Stimulated activated CD4-positive, alpha-beta T cell treated with anti-CD3 and anti-CD28 coated beads, Interleukin-4, amount 100 ng/mL, for 48 hours (primary cell): ENCODE data around the gene C5orf58.

Experiments
- DNase-seq, 2 donors: peaks; one replicate each; pipeline ENCODE4 v3.0.0-alpha.2; 2020; ENCODE audit warnings: low read depth in 2 of 2

The C5orf58 gene, protein sequence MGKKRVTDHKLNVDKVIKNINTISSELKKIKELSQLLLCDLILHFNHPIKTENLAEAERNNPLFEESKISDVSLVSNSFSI

DNA sequence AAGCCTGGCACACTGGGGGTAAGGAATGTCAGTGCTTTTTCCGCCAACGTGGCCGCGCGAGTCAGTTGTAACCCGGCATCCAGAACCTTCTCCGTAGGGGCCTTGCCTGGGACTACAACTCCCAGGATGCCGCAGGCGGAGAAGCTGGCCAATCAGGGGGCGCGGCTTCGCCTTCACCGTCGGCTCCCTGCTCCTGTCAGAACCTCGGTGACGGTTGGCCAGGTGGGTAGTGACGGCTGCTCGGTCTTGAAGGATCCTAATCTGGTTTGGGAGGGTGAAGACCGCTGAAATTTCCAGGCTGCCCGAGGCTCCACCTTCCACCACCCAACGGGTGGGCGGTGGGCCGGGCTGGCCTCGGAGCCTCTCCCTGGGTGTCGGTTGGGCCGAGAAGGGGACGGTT is at the start of gene C5orf58:
TSS of gene C5orf58 (plus strand) at position 200 of the 400 bp plus-strand sequence. CDS start 1,992 bp downstream, outside the sequence.
- no peak for DNase-seq

DNA sequence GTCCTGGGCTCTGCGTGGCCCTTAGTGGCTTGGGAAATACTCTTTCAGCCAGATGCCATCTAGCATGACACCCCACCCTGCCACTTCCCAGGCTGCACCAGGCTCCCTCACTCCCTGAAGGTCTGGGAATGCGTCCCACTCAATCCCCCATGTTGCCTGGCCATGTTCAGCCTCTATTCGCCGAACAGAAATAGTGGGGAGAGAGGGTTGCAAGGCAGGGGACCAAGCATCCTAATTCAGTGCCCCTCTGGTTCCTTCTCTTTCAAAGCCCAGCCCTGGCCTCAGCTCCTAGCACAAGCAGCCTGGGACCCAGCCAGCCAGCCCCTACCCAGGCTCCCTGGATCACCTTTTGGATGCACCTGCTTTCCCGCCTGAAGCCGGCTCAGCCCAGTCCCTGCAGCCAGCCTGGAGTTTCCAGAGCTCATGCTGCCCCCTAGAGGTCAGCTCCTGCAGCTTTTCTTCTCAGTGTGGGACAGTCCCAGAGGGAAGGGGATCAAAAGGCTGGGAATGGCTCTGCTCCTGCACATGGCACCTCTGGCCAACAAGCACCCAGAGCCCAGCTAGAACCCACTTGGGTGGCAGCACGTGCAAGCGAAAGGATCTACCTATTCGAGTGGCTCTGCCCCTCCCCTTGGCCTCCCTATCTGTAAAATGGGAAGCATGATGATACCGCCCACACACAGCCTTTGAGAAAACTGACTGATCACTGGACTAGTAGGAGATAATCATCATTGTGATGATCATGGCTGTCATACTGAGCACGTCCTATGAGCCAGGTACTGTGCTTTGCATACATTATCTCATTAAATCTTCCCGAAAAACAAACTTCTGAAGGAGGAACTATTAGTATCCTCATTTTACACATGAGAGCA is 48.7 kb upstream of the C5orf58 start:
- DNase-seq, result peak; percentile 40

DNA sequence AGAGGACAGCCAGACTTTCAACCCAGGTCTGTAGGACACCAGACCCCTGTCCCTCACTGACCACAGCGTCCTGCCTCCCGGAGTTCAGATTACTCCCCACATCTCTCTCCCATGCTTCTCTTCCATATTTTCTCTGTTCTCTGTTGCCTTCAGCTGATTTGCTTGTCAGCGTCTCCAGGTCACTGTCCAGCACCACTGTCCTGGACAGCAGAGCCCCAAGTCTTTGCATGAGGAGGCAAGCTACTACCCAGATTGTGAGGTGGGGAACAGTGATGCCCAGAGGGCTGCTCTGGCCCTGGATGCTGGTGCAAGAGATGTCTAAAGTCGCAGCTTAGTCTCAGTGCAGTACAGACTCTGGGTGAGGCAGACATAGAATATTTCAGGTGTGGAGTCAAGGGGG is 48.0 kb upstream of the C5orf58 start:
- DNase-seq, result no peak

DNA sequence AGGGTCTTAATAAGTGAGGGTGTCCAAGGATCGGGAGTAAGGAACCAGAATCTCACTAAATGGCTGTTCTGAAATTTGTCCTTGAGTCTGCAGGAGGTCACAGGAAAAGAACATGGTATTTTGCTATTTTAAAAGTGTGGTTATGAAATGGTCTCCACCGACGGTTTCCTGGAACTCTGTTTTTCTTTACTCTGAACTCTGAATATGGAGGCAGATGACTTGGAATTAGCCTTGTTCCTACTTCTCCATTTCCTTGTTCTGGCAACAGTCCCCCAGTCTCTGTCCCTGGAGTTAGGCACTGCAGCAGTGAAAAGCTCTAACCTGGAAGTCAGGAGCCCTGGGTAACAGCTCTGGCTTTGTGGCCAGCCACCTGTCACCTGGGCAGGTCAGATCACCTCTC is 46.6 kb upstream of the C5orf58 start:
- DNase-seq, result no peak

DNA sequence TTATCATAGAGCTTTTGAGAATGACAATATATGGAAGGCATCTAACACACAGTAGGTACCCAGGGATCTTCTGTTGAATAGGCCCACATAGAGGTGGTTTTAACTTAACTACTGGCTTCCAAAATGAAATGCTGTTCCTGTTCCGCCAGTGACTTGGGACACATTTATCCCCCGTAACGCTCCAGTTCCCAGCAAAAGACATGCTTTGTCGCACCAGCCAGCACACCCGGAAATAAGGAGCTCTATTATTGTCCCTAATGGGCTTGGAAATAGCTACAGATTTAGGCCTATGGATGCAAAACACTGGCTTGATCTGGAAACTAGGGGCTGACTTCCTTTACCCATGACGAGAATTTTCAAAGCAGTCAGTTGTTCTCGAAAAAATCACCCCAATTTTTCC is 45.9 kb upstream of the C5orf58 start:
- no peak for DNase-seq

DNA sequence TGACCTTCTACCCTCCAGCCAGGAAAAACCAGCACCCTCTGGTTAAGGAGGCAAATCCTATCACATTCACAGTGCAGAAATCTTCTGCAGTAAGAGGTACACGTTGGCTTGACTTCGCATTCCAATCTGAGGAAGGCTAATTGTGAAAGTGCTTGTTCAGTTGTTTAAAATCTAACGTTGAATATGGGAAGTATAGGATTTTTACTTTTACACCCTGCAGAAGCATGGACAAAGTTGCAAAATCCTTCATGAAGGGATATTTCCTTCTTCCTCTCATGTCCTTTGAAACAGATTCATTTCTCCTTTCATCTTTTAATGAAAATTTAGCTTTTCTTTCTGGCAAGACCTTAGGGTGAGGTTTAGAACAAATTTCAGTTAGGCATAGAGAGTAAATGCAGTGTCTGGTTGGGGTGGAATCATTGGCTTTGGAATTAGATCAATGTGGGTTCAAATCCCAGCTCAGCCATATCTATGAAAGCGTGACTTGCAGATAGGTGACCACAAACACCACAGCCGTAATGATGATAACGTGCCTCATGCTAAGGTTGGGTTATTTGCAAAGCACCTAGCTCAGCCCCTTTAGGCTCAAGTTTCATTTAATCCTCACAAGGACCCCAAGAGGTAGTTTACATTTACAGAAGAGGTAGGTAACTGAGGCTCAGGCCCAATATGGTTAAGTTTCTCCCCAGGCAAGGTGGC is 42.2 kb upstream of the C5orf58 start:
- DNase-seq, result no peak

DNA sequence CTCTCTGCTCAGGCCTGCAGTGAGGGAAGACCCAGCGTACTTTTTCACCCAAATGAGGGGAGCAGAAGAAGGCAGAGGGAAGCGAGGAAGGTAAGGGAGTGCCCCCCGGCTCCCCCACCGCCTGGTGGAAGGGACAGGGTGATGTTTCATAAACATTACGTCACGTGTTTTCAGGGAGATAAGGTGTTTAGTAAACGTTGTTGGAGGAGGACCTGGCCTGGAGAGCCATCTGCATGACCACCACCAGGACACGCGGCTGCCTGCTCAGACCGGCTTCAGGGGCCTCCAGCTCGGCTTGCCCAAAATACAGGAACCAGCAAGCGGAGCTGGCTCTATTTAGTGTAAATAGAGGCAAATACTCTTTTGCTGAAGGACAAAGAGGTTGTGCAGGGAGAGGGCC is 40.0 kb upstream of the C5orf58 start:
- no peak for DNase-seq

DNA sequence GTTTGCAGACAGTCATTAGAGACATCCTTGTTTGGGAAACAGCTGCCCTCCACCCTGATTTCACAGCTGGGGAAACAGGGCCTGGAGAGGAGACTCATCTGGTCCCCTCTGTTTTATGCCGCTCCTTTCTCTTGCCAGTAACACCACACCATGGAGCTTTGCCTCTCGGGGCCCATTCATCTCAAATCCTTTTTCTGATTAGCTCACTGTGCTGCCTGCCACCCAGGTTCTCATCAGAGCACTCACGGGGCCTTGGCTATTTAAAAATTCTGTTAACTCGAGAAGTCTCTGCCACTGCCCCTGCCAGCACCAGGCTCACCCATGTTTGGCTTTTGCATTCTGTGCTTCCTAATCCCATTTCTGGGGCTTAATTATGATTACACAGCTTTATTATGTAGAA is 36.8 kb upstream of the C5orf58 start:
- DNase-seq, result no peak

DNA sequence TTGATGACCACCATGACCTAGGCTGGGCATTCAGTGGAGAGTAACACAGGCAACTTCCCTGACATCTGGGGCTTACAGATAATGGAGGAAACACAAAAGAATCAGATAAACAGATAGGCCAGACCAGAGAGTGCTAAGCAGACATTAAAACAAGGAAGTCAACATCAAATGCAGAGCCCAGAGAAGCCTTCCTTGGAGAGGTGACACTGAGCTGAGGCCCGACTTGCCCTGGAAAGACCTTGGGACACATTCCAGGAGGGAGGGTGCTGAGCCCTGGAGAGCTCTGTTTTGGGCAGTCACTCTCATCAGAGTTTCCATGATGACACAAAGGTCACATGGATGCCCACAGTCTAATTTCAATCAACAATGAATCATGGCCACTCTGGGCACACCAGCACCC is 31.9 kb upstream of the C5orf58 start:
- DNase-seq, result no peak

DNA sequence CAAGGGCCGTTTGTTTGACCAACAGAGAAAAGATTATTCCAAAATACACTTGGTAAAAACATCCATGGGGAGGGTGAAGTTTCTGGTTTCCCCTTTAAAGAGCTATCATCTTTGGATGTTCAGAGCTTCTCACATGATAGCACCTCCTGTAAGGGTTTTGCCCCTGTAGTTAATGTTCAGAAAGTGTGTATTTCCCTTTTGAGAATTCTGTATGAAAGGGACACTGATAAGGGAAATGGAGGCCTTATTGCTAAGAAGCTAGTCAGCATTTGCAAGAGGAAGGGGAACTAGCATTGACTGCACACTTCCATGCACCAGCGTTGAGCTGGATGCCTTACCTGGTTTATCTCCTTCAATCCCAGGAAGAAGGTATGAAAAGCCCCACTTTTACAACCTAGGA is 31.5 kb upstream of the C5orf58 start:
- DNase-seq, result no peak

DNA sequence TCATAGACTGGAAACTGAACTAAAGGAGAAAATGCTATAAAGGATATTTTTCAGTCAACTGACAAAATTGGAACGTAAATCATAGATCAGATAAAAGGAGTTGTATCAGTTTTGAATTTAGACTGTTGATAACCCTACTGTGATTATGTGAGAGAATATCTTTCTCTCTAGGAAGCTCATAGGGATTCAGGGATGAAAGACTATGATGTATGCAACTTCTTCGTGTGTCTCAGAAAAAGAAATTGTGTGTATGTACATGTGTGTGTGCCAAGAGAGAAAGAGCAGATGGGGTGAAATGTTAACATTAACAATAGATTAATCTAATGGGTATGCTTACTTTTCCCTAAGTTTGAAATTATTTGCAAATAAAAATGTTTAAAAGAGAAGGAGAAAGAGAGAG is 30.7 kb upstream of the C5orf58 start:
- DNase-seq, result no peak

DNA sequence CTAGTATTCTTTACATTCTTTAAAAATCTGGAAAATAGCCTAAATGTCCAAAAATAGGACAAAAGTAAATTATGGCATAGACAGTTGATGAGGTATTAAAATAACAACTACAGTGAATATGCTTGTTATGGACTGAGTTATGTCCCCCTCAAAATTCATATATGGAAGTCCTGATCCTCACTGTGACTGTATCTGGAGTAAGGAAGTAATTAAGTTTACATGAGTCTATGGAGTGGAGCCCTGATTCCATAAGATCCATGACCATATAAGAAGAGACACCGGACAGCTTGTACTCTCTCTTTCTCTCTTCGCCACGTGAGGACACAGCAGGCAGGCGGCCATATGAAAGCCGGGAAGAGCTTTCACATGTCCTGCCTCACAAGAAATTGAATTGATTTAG is 28.6 kb upstream of the C5orf58 start:
- no peak for DNase-seq

DNA sequence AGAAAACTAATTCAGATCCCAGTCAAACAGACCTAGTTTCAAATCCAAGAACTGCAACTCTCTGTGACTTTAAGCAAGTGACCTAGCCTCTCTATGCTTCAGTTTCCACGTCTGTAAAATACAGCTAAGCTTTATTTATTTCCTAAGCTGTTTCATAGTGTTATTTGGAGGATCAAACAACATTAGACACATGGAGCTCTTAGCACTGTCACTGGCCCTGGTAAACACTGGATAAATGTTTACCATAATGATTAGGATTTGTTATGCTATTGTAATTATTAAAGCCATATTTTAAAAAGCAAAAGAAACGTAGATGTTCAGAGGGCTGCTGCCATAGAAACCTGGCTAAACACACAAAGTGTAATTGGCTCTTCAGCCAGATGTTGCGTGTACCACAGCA is 26.6 kb upstream of the C5orf58 start:
- DNase-seq, result no peak

DNA sequence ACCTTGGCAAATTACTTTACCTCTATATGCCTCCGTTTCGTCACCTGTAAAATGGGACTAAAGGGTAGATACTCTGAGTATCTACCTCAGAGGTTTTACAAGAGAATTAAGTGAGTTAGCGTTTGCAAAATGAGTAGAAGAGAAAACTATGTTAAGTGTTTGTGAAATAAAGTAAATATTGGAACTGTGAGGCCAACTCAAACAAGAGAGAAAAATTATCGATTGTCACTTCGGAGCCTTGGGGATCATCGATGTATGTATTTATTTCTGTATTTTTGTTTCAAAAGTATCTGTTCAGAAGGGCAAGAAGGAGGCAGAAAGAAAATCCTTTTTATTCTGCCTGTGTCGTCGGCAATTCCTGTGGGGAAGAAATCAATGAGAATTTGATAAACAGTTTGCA is 25.8 kb upstream of the C5orf58 start:
- no peak for DNase-seq

DNA sequence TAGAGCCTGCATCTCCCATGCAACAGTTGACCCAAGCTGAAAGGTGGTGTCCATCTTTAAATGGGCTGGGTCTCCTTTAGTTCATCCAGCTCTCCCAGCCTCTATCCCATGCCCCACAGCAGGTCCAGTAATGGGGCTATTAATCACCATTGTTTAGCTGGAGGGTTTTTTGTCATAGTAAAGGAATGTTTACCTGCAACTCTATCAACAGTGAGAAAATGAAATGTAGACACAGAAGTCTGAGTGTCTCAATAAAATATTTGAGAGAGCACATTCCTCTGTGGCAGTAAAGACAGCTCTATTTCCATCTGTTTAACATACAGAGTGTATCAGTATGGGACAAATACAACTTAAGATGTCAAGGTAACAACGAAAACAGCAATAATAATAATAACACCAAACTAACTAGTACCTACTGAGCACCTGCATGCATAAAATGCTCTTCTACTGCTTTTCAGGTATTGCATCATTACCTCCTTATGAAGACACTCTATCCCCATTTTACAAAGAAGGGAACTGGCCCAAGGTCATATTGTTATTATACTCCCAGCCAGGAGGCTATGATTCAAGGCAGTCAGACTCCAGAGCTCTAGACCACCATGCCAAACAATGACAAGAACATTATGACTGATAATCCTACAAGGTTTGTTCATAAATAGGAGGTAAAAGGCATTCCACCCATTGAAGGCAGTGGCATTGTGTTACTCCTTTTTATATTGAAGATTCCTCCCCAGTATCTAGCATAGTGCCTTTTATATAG is 21.0 kb upstream of the C5orf58 start:
- no peak for DNase-seq

DNA sequence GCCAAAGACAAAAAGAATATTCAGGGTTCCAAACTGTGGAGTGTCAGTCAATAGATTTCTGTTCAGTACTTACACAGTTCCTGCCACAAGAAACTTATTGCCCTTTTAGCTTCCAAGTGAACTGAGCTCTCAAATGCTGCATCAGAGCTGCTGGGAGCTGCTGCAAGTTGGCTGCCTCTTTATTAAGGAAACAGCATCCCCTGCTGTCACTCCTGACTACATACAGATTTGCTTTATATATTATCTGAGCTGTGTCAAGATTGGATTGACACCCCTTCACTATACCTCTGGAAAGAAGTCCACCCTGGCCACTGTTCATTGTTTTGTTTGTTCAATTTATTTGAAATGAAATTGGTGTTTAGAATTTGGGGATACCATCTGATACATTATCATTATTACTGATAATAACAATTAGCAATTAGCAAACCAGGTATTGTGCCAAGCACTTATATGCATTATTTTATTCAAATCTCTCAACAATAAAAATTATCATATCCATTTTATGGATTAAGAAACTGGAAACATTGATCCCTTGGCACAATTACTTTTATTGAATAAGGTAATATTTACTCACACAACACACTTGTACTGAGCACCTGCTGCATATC is 16.4 kb upstream of the C5orf58 start:
- DNase-seq, result no peak

DNA sequence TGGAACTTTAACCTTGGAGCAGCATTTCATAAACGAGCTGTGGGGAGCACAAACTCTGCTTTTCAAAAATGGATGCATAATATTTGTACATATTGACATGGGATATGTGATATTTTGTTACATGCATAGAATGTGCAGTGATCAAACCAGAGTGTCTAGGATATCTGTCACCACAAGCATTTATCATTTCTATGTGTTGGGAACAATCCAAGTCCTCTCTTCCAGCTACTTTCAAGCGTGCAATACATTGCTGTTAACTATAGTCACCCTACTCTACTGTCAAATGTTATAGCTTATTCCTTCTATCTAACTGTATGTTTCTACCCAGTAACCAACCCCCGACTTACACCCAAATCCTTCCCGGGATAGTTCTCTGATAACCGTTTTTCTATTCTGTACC is 15.0 kb upstream of the C5orf58 start:
- DNase-seq, result no peak

DNA sequence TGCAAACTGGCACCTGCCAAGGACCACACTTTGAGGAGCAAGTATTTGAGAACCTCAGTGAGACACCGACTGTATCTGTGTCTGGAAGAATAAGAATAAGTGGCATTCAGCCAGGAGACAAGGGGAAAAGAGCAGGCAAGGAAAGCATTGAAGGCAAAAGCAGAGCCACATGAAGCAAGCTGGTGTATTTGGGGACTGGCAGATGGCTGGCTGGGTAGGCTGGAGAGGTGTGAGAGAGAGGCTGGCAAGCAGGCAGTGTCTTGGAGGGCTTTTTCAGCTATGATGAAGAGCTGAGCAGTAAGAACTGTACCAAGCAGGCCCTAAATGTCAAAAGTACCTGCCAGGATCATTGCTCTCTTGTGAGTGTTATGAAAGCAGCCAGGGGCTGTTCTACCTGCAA is 14.1 kb upstream of the C5orf58 start:
- no peak for DNase-seq

DNA sequence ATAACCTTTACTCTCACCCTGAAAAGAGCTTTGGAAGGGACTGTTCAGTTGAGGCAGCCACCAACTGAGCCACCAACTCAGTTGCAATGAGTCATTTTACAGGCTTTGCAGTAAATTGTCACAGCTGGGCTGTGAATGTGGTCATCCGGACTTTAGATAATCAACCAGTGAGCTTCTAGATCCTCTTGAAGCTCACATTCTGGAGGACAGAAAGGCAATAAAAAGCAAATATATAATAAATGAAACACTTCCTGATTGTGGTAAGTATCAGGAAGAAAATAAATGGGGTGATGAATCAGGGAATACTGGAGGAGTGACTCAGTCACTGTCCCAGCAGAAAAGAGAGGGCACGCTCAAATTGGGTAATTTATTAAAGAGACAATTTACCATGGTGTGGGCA is 13.2 kb upstream of the C5orf58 start:
- DNase-seq, result no peak

DNA sequence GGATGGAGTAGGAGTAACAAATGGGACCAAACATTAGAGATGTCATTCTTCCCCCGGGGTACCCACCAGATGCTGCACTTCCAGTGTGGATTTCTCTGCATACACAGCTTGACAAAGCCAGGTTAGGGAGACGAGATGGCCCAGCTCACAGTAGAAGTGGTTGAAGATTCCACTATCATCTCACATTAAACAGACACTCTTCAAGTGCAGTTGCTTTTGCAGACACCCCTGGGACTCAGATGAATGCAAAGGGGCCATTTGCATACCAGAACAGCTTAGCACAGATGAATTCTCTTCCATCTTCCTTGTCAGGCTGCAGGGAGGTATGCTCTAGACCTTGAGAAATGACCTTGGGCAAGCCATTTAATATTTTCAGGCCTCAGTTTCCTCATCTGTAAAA is 12.6 kb upstream of the C5orf58 start:
- DNase-seq, result no peak

DNA sequence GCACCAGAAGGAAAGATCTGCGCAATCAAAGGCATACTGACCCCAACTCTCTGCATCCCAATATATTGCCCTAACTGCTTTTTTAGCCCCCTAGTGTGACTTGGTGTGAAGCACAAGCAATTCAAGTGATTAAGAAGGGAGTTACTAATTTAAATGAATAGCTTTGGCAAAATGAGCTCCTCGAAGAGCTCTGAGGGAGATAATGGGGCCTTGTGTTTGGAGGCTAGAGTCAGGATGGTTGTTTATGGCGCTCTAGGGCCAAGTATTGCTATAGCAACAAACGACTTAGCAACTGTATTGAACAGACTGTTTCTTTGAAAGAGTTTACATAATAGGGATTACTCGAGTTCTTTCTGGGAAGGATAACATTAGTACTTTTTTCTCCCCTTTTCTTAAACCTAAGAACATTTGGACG is 11.5 kb upstream of the C5orf58 start:
- no peak for DNase-seq

DNA sequence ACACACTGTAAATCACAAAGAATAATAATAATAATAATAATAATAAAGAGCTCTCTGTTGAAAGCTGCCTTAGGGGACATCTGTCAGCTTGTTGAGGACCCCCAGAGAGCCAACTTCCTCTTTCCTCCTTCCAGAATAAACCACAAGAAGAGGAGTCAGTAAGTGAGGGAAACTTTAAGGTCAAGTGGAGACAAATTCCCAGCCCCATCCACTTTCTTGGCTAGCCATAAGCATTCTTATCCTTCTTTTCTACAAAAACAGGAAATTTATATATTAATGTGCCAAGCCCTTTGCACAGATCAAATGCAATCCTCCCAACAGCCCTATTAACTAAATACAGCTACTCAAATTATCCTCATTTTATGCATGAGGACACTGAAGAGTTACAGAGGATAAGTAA is 9.4 kb upstream of the C5orf58 start:
- no peak for DNase-seq
